H1 (cell line): Measurements from ENCODE around the gene JAKMIP2. TPM values are rescaled to one million over a fixed set of nuclear protein-coding genes. Genes with fewer than 3 reads are reported as not detected.

ENCODE experiments used
- CTCF ChIA-PET: fragments of 300-600 bp; sonication (Branson Sonifier 250); formaldehyde crosslinking; loops from one replicate; lab custom pipeline; 2021; ENCODE audit not compliant: partially characterized antibody; lab: Charles Lee
- POLR2A ChIA-PET: fragments of 300-600 bp; sonication (Branson Sonifier 250); formaldehyde crosslinking; loops from one replicate; lab custom pipeline; 2021; ENCODE audit warnings: inconsistent platforms; ENCODE audit not compliant: partially characterized antibody; lab: Charles Lee
- DNase-seq, 2 experiments: peaks; one replicate each; pipeline versions ENCODE4 v3.0.0 to v3.0.0-alpha.2; 2010 to 2022; ENCODE audit warnings: low spot score in 2 of 2, low read depth in 1 of 2, mixed read lengths in 1 of 2
- FAIRE-seq: peaks from 2 replicates; lab custom pipeline; 2011; peaks lifted over from hg19 to GRCh38; lab: Jason Lieb, UNC
- H2AFZ ChIP-seq: 2 replicates; pipeline ENCODE4 v1.8.1; 2012; ENCODE audit warnings: low read length, inconsistent platforms
- H2AK5ac ChIP-seq: 2 replicates; pipeline ENCODE4 v1.6.1; 2013; ENCODE audit warnings: low read depth, low read length
- H2BK120ac ChIP-seq: replicated peaks from 2 replicates; pipeline ENCODE3; 2013; ENCODE audit warnings: low read depth, low read length, inconsistent platforms
- H2BK12ac ChIP-seq: 2 replicates; pipeline ENCODE4 v1.6.1; 2013; ENCODE audit warnings: low read depth, low read length
- H2BK15ac ChIP-seq: 2 replicates; pipeline ENCODE4 v1.6.1; 2013; ENCODE audit warnings: low read length
- H2BK20ac ChIP-seq: 2 replicates; pipeline ENCODE4 v1.6.1; 2013; ENCODE audit warnings: low read length
- H2BK5ac ChIP-seq: 2 replicates; pipeline ENCODE4 v1.6.1; 2013; ENCODE audit warnings: low read depth, low read length
- H3K14ac ChIP-seq: 2 replicates; pipeline ENCODE4 v1.6.1; 2013; ENCODE audit warnings: inconsistent platforms; ENCODE audit not compliant: insufficient read length
- H3K18ac ChIP-seq: 2 replicates; pipeline ENCODE4 v1.6.1; 2013; ENCODE audit warnings: low read length; ENCODE audit errors: extremely low read depth
- H3K23ac ChIP-seq: 2 replicates; pipeline ENCODE4 v1.6.1; 2013; ENCODE audit warnings: inconsistent platforms; ENCODE audit not compliant: insufficient read length
- H3K23me2 ChIP-seq: 2 replicates; pipeline ENCODE4 v1.6.1; 2013; ENCODE audit warnings: low read depth, low read length
- H3K27ac ChIP-seq: 2 replicates; pipeline ENCODE4 v1.6.1; 2011; ENCODE audit warnings: low read depth, low read length, inconsistent platforms
- H3K27me3 ChIP-seq, 4 experiments: replicated peaks in 1 of 4; 1 replicate in 1 of 4; 2 replicates in 3 of 4; pipeline versions ENCODE4 v1.6.1 to v1.8.1; 2011 to 2013; ENCODE audit warnings: low read length in 3 of 4, mild to moderate bottlenecking in 3 of 4, inconsistent platforms in 2 of 4, mixed read lengths in 2 of 4, moderate library complexity in 1 of 4; ENCODE audit not compliant: control insufficient read depth in 3 of 4, insufficient read depth in 3 of 4; ENCODE audit errors: extremely low read depth in 1 of 4
- H3K36me3 ChIP-seq, 4 experiments: 2 replicates each; pipeline versions ENCODE4 v1.6.1 to v1.8.1; 2011 to 2013; ENCODE audit warnings: mild to moderate bottlenecking in 4 of 4, low read length in 3 of 4, moderate library complexity in 2 of 4, control low read depth in 1 of 4, inconsistent platforms in 1 of 4; ENCODE audit not compliant: insufficient read depth in 4 of 4, control insufficient read depth in 2 of 4
- H3K4ac ChIP-seq: replicated peaks from 2 replicates; pipeline ENCODE3; 2013; ENCODE audit warnings: low read length, low read depth, mixed read lengths, inconsistent platforms; ENCODE audit not compliant: insufficient read length
- H3K4me1 ChIP-seq, 4 experiments: replicated peaks in 1 of 4; 1 replicate in 1 of 4; 2 replicates in 3 of 4; pipeline versions ENCODE4 v1.6.1 to v1.8.1; 2011 to 2013; ENCODE audit warnings: low read length in 3 of 4, inconsistent platforms in 2 of 4, mixed read lengths in 1 of 4; ENCODE audit not compliant: insufficient read depth in 4 of 4, control insufficient read depth in 3 of 4
- H3K4me2 ChIP-seq, 2 experiments: 2 replicates each; pipeline versions ENCODE4 v1.6.1 to v1.8.1; 2011 to 2013; ENCODE audit warnings: low read depth in 2 of 2, low read length in 2 of 2, control low read depth in 1 of 2, inconsistent platforms in 1 of 2, mild to moderate bottlenecking in 1 of 2; ENCODE audit not compliant: insufficient read depth in 1 of 2
- H3K4me3 ChIP-seq, 4 experiments: fragments of 200-600, 300-600 bp in 1 of 4; sonication (generic), shearing (Covaris generic), sonication (Bioruptor Twin) in 1 of 4; 2 replicates each; pipeline versions ENCODE4 v1.5.1 to v1.8.1; 2011 to 2016; ENCODE audit warnings: low read length in 4 of 4, low read depth in 3 of 4, control low read depth in 2 of 4, inconsistent platforms in 2 of 4, mild to moderate bottlenecking in 2 of 4, mixed read lengths in 1 of 4, moderate library complexity in 1 of 4; ENCODE audit not compliant: insufficient read depth in 2 of 4; ENCODE audit errors: extremely low read depth in 1 of 4
- H3K56ac ChIP-seq: replicated peaks from 2 replicates; pipeline ENCODE3; 2013; ENCODE audit warnings: low read depth, mild to moderate bottlenecking, mixed read lengths, low read length, inconsistent platforms; ENCODE audit not compliant: insufficient read length
- H3K79me1 ChIP-seq: 2 replicates; pipeline ENCODE4 v1.6.1; 2013; ENCODE audit warnings: low read depth, low read length, control low read depth
- H3K79me2 ChIP-seq, 2 experiments: 2 replicates each; pipeline versions ENCODE4 v1.6.1 to v1.8.1; 2012 to 2013; ENCODE audit warnings: low read length in 2 of 2, mild to moderate bottlenecking in 2 of 2, inconsistent platforms in 1 of 2; ENCODE audit not compliant: insufficient read depth in 2 of 2, control insufficient read depth in 1 of 2
- H3K9ac ChIP-seq, 4 experiments: replicated peaks in 1 of 4; 1 replicate in 1 of 4; 2 replicates in 3 of 4; pipeline versions ENCODE4 v1.6.1 to v1.8.1; 2011 to 2013; ENCODE audit warnings: low read depth in 3 of 4, low read length in 3 of 4, control low read depth in 2 of 4, mild to moderate bottlenecking in 2 of 4, moderate library complexity in 2 of 4, inconsistent platforms in 1 of 4; ENCODE audit errors: extremely low read depth in 1 of 4
- H3K9me3 ChIP-seq, 2 experiments: 2 replicates each; pipeline versions ENCODE4 v1.6.1 to v1.8.1; 2012 to 2013; ENCODE audit warnings: mild to moderate bottlenecking in 2 of 2, moderate library complexity in 2 of 2, control low read depth in 1 of 2, inconsistent platforms in 1 of 2, low read depth in 1 of 2, low read length in 1 of 2, mixed read lengths in 1 of 2; ENCODE audit not compliant: insufficient read depth in 2 of 2
- H4K20me1 ChIP-seq, 2 experiments: replicated peaks in 1 of 2; 2 replicates each; pipeline versions ENCODE3 to v1.8.1; 2011 to 2013; ENCODE audit warnings: inconsistent platforms in 2 of 2, low read length in 2 of 2, mild to moderate bottlenecking in 1 of 2; ENCODE audit not compliant: insufficient read depth in 2 of 2, control insufficient read depth in 1 of 2
- H4K5ac ChIP-seq: 2 replicates; pipeline ENCODE4 v1.6.1; 2013; ENCODE audit warnings: low read length, low read depth, mixed read lengths, inconsistent platforms; ENCODE audit not compliant: insufficient read length
- H4K8ac ChIP-seq: 2 replicates; pipeline ENCODE4 v1.8.0; 2013; ENCODE audit warnings: mild to moderate bottlenecking, moderate library complexity, low read length, inconsistent platforms; ENCODE audit not compliant: insufficient read depth; ENCODE audit errors: extremely low read depth
- H4K91ac ChIP-seq: replicated peaks from 2 replicates; pipeline ENCODE3; 2013; ENCODE audit warnings: low read length, mixed read lengths, inconsistent platforms; ENCODE audit not compliant: insufficient read length
- ASH2L ChIP-seq: fragments of 200-600, 300-600 bp; sonication (generic); IDR thresholded peaks from one replicate; pipeline ENCODE4 v1.7.1; 2017; ENCODE audit warnings: low read length
- BACH1 ChIP-seq: IDR thresholded peaks from 2 replicates; pipeline ENCODE4 v1.6.1; 2012; ENCODE audit warnings: low read length, improper control_type of control experiment
- NANOG ChIP-seq: IDR thresholded peaks from 2 replicates; pipeline ENCODE4 v1.6.1; 2011; ENCODE audit warnings: low read length, low read depth, mild to moderate bottlenecking, inconsistent platforms; ENCODE audit not compliant: insufficient read depth, poor library complexity, severe bottlenecking
- RXRA ChIP-seq: IDR thresholded peaks from 2 replicates; pipeline ENCODE4 v1.6.1; 2011; ENCODE audit warnings: low read depth, mild to moderate bottlenecking, low read length, moderate library complexity; ENCODE audit not compliant: insufficient read depth
- SIRT6 ChIP-seq: IDR thresholded peaks from one replicate; pipeline ENCODE4 v1.7.1; 2012; ENCODE audit warnings: low read length, inconsistent platforms
- SP1 ChIP-seq: IDR thresholded peaks from 2 replicates; pipeline ENCODE4 v1.6.1; 2011; ENCODE audit warnings: low read depth, low read length
- SP4 ChIP-seq: IDR thresholded peaks from 2 replicates; pipeline ENCODE4 v1.6.1; 2012; ENCODE audit warnings: low read length, inconsistent platforms
- YY1 ChIP-seq: IDR thresholded peaks from 2 replicates; pipeline ENCODE4 v1.6.1; 2011; ENCODE audit warnings: low read depth, mild to moderate bottlenecking, low read length
- WGBS, 2 experiments: shearing (Covaris generic) in 1 of 2; methylation state at CpG; one replicate each; pipeline versions ENCODE4 v1.1.6 to v1.1.7; 2013 to 2015; ENCODE audit warnings: low lambda C conversion rate in 2 of 2, mixed read lengths in 2 of 2, inconsistent platforms in 1 of 2, low coverage in 1 of 2, missing lambda C conversion rate in 1 of 2; ENCODE audit not compliant: insufficient replicate concordance in 2 of 2, insufficient coverage in 1 of 2, insufficient read length in 1 of 2; ENCODE audit errors: extremely low coverage in 1 of 2, missing lambda C conversion rate in 1 of 2; 5-methylcytosine and 5-hydroxymethylcytosine counted together
- polyA plus RNA-seq, 7 experiments: library from polyadenylated mRNA; depleted of rRNA in 3 of 7; stranded (reverse) in 5 of 7; unstranded in 2 of 7; fragments of >200 nt in 5 of 7; fragments of 200-250 nt in 2 of 7; gene quantifications; 1 replicate in 5 of 7; 2 replicates in 1 of 7; 4 replicates in 1 of 7; pipeline versions ENCODE4 v1.2.1 to v1.2.3, GENCODE V29; 2011 to 2013; ENCODE audit warnings: missing spikeins in 2 of 7, mixed read lengths in 2 of 7
- total RNA-seq: library from RNA; stranded (reverse); fragmentation: NEBNext Ultra II Directional; extraction: Animal tissue kit (Norgen Biotek cat#: 25700); gene quantifications from 2 replicates; pipeline ENCODE4 v1.2.1, GENCODE V29; 2021
- TF ChIP-seq, protein P1 (sequence below): IDR thresholded peaks from 2 replicates; pipeline ENCODE4 v1.6.1; 2012; ENCODE audit warnings: inconsistent platforms
- TF ChIP-seq, protein P2 (sequence below): IDR thresholded peaks from 2 replicates; pipeline ENCODE4 v1.6.1; 2012; ENCODE audit warnings: low read length, inconsistent platforms

The JAKMIP2 gene
- total and polyA plus RNA-seq, 2 of the 8 experiments (the other 6 are each of a cell fraction or from before 2014, with no cell fraction given): 2.4 to 13.6 TPM

DNA sequence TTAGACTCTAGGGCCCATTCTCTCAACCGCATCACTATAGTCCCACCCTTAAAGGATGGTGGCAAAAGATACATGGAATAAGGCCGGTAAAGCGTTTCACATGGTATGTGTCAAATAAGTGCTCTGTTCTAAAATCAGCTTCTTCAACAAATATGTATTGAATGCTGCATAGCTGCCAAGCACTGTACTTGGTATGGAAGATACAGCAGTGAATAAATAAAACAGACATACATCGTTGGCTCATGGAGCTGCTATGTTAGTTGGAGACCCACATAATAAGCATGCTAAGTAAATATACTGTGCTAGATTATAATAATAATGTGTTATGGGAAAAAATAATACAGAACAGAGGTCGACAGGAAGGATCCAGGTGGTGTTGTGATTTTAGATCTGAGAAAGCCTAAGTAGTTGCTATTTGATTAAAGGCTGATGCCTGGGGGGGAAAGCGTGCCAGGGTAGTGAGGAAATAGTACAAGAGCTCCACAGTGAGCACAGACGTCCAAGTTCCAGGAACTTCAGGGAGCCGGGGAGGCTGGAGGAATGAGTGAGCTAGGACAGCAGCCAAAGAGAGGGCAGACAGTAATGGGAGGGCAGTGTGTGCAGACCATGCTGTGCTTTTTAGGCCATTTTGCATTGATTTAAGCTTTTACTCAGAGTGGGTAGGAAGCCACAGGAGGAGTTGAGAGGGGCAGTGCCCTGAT lies 93.7 kb downstream of the JAKMIP2 start:
- Histone ChIP-seq H3K27ac (no peak overlapping the region), H2AK5ac (no peak overlapping the region), H2BK20ac (no peak overlapping the region), H3K18ac (no peak overlapping the region), H3K4me2 (no peak overlapping the region), H3K9ac (no peak overlapping the region; a peak in 1 of 7 replicates), H2BK12ac (no peak overlapping the region), H3K14ac (no peak overlapping the region), H3K23ac (no peak overlapping the region), H4K8ac (no peak overlapping the region), H4K91ac (no peak overlapping the region), H3K9me3 (no peaks in the 10 kb centered on the region), H2AFZ (no peak overlapping the region), H3K79me2 (no peaks in the 10 kb centered on the region), H3K4me3 (no peak overlapping the region), H2BK5ac (no peak overlapping the region), H2BK120ac (no peak overlapping the region), H2BK15ac (no peak overlapping the region), H3K4ac (no peak overlapping the region), H4K5ac (no peak overlapping the region), H3K36me3 (no peaks in the 10 kb centered on the region), H3K4me1 (peaks cover 0 to 4% (median 0%) of the 10 kb centered on the region in 4 experiments; a peak in 1 of 7 replicates), H3K79me1 (no peaks in the 10 kb centered on the region), H3K56ac (no peak overlapping the region), H3K23me2 (no peaks in the 10 kb centered on the region), H4K20me1 (peaks cover 0 to 4% of the 10 kb centered on the region in 2 experiments), H3K27me3 (no peaks in the 10 kb centered on the region)
- POLR2A ChIA-PET: interaction anchor here (1.1 kb wide), 1 partner anchor 12 kb away, joined by 4 read pairs; no protein-coding TSS in a partner anchor
- 82% methylated on average over 8 of the region's 8 CpGs; no CpG with 5 or more reads in 1 of the 2 experiments for WGBS, 2 experiments
- DNase-seq: no peak
- CTCF ChIA-PET: interaction anchor here (0.8 to 2.6 kb wide), 10 partner anchors 9 to 134 kb away, joined by 3 to 13 read pairs (median 4); partner anchors contain the start of gene JAKMIP2
- no peak for FAIRE-seq
- TF ChIP-seq RXRA: no peak
- no peak for TF ChIP-seq SP4
- TF ChIP-seq YY1: no peak
- no peak for TF ChIP-seq ASH2L
- no peak for TF ChIP-seq SP1
- TF ChIP-seq, protein P1, sequence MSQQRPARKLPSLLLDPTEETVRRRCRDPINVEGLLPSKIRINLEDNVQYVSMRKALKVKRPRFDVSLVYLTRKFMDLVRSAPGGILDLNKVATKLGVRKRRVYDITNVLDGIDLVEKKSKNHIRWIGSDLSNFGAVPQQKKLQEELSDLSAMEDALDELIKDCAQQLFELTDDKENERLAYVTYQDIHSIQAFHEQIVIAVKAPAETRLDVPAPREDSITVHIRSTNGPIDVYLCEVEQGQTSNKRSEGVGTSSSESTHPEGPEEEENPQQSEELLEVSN: no peak
- TF ChIP-seq, protein P2, sequence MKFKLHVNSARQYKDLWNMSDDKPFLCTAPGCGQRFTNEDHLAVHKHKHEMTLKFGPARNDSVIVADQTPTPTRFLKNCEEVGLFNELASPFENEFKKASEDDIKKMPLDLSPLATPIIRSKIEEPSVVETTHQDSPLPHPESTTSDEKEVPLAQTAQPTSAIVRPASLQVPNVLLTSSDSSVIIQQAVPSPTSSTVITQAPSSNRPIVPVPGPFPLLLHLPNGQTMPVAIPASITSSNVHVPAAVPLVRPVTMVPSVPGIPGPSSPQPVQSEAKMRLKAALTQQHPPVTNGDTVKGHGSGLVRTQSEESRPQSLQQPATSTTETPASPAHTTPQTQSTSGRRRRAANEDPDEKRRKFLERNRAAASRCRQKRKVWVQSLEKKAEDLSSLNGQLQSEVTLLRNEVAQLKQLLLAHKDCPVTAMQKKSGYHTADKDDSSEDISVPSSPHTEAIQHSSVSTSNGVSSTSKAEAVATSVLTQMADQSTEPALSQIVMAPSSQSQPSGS: no peak
- no peak for TF ChIP-seq SIRT6
- TF ChIP-seq NANOG: no peak
- TF ChIP-seq BACH1: no peak
